NCI-H446 (cell line): ENCODE data around the gene SNX33.
"Not testable (repeated sequence)": the region's sequence is repeated elsewhere in the genome, so short reads cannot be mapped to it uniquely, and the experiment has no call there.

Source experiments
- DNase-seq, 2 experiments: peaks; one replicate each; lab custom pipeline; 2025; lab: John Stamatoyannopoulos, UW

SNX33 gene

GRCh38 chr15:75647370-75648155 is at the start of gene SNX33:
TSS of gene SNX33 (plus strand) at chr15:75647912. CDS start at chr15:75649103, 1,191 bp downstream.
- DNase-seq = peak in 1 of 2 experiments; percentile 69

GRCh38 chr15:75598361-75598760 is 49.4 kb upstream of the SNX33 start:
- DNase-seq = no peak

GRCh38 chr15:75599401-75599800 is 48.3 kb upstream of the SNX33 start:
- no peak for DNase-seq

GRCh38 chr15:75606026-75606425 is 41.7 kb upstream of the SNX33 start:
- DNase-seq = no peak

- DNase-seq = no peak
Observed at GRCh38 chr15:75606711-75607699, 40.7 kb upstream of the SNX33 start.

GRCh38 chr15:75616766-75617165 is 30.9 kb upstream of the SNX33 start:
- no peak for DNase-seq

GRCh38 chr15:75620058-75620820 is 27.5 kb upstream of the SNX33 start:
- DNase-seq = no peak

- DNase-seq = no peak
Observed at GRCh38 chr15:75620841-75621391, 26.8 kb upstream of the SNX33 start.

- DNase-seq = no peak
Observed at GRCh38 chr15:75622505-75622904, 25.2 kb upstream of the SNX33 start.

- DNase-seq = peak; percentile 75 to 90
Observed at GRCh38 chr15:75625542-75626347, 22.0 kb upstream of the SNX33 start, which contains the start of gene SNUPN. TSS of gene SNUPN (minus strand) at chr15:75625725. CDS start at chr15:75621051, 4,674 bp downstream.

GRCh38 chr15:75631935-75632334 is 15.8 kb upstream of the SNX33 start:
- no peak for DNase-seq

- not testable (repeated sequence) for DNase-seq
Observed at GRCh38 chr15:75633922-75634321, 13.8 kb upstream of the SNX33 start.

GRCh38 chr15:75636026-75636425 is 11.7 kb upstream of the SNX33 start:
- DNase-seq = no peak

- DNase-seq = no peak
Observed at GRCh38 chr15:75637245-75638009, 10.3 kb upstream of the SNX33 start.

- DNase-seq = no peak
Observed at GRCh38 chr15:75639191-75639708, 8.5 kb upstream of the SNX33 start.

- DNase-seq = peak; percentile 92 to 97
Observed at GRCh38 chr15:75639709-75640482, 7.8 kb upstream of the SNX33 start, which contains the start of gene IMP3. TSS of gene IMP3 (minus strand) at chr15:75640224. CDS start at chr15:75640168, 56 bp downstream.

GRCh38 chr15:75640483-75641178 is 7.1 kb upstream of the SNX33 start:
- DNase-seq = peak; percentile 42 to 48

GRCh38 chr15:75641179-75641503 is 6.6 kb upstream of the SNX33 start:
- DNase-seq = no peak
